GM18870 (cell line): ENCODE results near the gene ORMDL1.

Source experiments
- ATAC-seq: cut with Tn5 transposase; IDR thresholded peaks from one replicate; pipeline ENCODE4 v1.9.1; 2021; ENCODE audit warnings: moderate library complexity; ENCODE audit not compliant: unreplicated experiment

The ORMDL1 gene, protein sequence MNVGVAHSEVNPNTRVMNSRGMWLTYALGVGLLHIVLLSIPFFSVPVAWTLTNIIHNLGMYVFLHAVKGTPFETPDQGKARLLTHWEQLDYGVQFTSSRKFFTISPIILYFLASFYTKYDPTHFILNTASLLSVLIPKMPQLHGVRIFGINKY

DNA sequence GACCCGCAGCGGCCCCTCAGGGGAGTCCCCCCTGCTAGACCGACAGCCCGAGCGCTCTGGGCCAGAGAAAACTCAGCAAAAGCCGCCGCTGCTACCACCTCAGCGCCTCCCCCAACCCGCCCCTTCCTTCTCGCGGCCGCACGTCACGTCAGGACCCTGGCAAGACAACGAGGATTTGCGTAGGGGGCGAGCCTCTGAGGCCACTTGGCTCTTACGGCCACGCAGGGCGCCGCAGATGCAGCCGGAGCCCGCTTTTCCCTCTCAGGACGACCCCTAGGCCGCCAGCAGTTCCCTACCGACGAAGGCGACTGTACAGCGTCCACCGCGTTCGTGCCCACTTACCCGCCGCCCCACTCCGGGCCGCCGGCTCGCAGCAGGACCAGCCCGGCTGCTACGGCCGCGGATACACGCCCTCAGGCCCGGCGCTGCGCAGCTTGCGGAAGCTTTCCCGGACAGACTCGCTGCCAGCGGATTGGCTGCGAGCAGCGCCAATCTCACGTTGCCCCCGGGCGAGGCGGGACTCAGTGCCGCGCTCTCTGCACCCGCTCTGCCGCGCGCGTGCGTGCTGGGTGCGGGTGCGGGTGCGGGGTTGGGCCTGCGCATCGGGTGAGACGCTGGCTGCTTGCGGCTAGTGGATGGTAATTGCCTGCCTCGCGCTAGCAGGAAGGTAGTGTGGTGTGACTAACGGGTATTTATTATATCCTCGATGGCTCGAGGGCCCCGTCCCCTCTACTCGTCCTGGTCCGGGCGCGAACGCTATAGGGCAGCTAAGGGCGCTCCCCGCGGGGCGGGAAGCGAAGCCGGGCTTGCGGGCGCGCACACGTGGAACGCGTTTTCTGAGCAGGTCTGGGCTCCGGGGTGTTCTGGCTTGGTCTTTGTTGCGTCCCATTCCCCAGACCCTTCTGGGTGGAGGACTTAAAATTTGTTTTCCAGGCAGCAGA lies at the start of gene ORMDL1, which contains the start of gene PMS1:
Gene ORMDL1 (minus strand): TSS at position 413 of the 941 bp plus-strand sequence. CDS start 1,744 bp downstream, outside the sequence.
Gene PMS1 (plus strand): TSS at position 524 of the 941 bp plus-strand sequence. CDS start 7,360 bp downstream, outside the sequence.
- peak; percentile 89 for ATAC-seq

DNA sequence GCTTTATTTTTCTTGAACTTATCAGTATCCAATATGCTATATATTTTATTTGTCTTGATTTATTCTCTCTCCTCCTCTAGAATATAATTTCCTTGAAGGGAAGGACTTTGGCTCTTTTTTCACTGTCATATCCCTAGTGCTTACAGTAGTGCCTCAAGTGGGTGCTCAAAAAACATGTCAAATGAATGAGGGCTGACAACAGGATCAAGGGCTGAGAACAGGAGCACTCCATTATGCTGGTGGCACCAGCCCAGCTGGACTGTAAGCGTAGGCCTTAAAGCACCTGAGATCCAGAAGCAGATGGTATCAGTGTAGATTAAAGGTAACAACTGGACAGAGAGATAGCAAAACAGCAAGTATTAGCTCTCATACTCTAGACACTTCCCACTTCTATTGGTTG lies 46.4 kb upstream of the ORMDL1 start:
- ATAC-seq, result no peak

DNA sequence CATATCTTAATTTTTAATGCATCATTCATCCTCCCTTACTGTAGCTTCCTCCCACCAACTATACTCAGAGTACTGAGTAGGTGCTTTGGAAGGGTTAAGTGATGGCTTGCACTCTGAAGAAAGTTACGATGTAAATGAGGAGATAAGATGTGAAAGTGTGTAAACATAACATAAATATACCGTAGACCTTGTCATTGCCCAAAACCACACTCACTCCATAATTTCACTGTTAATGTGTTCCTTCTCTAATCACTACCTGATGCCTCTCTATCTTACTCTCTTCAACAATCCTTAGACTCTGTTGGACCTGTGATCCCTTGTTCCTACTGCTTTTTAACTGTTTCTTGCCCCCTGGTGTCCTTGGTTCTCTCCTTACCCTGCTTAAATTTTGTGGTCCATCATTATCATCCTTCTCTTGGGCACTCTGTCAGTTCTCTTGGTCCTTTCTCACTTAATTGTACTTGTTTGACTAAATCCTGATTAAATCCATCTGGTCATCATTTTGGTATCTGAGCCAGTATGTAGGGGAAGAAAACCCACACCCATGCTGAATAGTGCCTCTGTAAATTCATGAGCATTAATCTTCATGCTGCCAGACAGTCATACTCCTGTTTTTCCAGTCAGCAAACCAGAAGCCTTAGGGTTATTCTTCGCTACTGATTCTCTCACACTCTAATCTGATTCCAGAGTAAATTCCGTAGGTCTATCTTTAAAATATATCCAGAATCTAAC lies 45.1 kb upstream of the ORMDL1 start:
- ATAC-seq, result no peak

DNA sequence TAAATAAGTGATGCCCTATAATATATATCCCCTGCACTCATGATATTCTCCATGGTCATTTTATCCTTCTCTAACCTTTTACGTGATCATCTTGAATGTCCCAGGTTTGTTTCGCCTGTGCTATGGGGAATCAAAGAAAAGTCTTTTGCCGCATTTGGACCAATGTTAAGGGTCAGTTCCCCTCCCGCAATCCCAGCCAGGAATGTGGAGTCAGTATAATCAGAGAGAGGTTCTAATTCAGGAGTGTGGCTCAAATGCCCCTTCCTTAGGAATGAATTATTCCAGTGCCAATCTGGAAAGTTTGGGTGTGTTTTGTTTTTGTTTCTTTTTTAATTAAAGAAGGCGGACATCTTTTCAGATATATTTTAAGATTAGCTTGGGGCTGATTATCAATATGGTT lies 41.9 kb upstream of the ORMDL1 start:
- no peak for ATAC-seq

DNA sequence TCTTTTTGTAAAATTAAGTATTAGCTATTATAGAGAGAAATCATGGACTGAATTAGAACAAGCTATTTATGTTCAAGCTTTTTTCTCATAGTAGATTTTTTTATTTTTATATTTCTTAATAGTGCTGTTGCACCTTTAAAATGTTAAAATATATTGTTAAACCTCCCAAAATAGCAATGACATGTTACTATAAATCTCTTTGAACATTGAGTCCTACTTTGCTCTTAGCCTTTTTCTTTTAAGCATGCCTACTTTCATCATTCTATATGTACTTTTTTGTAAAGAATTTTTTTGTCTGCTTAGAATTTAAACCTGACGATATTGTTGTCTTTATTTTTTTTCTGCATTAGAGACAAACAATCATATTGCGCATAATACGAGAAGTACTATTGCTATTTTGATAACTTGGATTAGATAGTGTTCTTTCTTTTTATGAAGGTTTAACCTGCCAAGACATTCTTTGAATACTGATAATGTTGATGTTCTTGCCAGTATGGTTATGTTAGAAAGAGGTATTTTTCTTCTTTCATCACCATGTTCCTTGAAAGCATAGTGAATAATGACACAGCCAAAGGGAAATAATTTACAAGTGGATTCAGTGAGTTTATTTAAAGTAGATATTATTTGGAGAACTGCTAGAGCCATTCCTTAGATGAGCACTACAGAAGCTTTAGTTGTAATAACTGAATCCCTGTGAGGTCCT lies 40.7 kb upstream of the ORMDL1 start:
- ATAC-seq, result no peak

DNA sequence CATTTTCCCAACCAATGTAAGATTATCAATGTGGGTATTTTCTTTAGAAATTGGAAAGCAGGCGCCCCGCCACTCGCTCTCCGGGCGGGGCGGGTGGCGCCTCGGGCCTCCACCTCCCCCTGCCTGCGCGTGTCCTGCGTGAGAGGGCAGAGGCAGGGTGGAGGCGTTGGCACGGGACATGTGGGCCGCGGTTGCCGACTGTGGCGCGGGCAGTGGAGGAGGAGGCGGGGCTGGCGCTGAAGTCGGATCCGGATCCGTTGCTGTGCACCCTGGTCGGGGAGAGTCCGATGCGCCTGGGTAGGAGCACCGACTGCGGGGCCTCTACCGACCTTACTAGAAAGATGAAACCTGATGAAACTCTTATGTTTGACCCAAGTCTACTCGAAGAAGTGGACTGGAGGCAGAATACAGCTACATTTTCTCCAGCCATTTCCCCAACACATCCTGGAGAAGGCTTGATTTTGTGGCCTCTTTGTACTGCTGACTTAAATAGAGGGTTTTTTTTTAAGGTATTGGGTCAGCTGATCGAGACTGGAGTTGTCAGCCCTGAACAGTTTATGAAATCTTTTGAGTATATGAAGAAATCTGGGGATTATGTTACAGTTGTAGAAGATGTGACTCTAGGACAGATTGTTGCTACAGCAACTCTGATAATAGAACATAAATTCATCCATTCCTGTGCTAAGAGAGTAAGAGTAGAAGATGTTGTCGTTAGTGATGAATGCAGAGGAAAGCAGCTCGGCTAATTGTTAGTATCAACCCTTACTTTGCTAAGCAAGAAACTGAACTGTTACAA lies 38.0 kb upstream of the ORMDL1 start:
- no peak for ATAC-seq

DNA sequence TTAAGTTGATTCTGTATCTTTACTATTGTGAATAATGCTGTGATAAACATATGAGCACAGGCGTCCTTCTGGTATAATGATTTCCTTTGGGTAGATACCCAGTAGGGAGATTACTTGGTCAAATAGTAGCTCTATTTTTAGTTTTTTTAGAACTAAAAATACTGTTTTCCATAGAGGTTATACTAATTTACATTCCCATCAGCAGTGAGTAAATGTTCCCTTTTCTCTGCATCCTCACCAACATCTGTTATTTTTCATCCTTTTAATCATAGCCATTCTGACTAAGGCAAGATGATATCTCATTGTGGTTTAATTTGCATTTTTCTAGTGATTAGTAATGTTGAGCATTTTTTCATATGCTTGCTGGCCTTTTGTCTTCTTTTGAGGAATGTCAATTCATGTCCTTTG lies 35.2 kb upstream of the ORMDL1 start:
- no peak for ATAC-seq

DNA sequence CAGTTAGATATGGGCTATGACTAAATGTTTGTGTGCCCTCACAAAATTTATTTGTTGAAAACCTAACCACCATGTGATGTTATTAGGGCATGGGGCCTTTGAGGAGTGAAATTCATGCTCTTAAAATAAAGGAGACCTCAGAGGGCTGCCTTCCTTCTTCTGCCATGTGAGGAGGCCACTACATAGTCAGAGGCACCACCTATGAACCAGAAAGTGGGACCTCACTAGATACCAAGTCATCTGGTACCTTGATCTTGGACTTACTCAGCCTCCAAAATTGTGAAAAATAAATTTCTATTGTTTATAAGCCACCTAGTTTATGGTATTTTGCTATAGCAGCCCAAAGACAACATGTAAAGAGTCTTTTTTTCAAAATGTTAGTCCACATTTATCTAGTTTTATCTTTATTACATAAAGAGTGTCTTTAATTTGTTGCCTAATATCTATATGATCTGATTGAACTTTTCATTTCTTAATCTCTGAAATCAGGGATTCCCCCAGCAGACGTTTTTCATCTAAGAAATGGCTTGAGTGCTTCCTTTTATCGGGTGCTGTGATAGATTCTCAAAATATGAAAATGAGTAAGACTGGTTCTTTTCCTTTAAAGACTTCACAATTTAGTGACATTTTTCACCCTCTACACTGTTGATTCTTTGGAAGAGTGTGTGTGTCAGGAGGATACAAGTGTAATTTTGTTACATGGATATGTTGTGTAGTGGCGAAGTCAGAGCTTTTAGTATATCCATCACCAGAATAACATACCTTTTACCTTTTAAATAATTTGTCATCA lies 34.3 kb upstream of the ORMDL1 start:
- no peak for ATAC-seq

DNA sequence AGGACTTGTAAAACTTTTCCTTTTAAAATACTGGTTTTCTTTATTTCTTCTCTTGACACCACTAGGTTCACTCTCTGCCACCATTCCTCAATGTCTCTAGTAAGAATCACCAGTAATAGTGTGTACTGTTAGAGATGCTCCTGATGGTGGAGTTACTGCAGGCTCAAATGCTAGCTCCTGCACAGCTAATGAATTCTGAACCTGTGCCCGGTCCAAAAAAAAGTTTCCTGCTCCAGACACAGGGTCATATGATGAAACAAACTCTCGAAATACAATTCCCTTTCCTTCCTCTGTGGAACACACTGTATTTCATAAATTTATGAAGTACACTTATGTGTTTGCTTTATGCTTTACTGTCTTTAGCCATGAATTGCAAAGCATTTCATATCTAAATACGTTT lies 19.3 kb upstream of the ORMDL1 start:
- ATAC-seq, result no peak

DNA sequence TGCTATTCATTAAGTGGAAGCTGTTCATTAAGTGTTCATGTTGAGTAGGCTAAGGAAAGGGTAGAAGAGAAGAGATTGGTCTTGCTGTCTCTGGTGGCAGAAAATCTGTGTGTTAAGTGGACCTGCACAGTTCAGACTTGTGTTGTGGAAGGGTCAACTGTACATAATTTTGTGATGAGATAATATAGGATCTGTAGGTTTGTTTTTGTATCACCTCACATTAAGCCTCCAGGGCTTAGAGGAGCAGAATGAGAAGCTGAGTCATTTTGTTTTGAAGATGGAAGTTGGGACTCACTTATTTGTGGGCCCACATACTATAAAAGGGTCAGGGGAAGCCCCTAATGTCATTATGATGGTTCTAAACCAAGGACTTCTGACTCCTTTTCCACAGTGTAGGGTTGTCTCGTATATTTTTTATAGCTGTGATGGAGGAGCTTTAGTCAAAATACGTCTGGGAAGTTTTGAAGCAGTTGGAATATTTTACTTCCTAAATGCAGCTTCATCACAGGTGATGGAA lies 18.3 kb upstream of the ORMDL1 start:
- no peak for ATAC-seq

DNA sequence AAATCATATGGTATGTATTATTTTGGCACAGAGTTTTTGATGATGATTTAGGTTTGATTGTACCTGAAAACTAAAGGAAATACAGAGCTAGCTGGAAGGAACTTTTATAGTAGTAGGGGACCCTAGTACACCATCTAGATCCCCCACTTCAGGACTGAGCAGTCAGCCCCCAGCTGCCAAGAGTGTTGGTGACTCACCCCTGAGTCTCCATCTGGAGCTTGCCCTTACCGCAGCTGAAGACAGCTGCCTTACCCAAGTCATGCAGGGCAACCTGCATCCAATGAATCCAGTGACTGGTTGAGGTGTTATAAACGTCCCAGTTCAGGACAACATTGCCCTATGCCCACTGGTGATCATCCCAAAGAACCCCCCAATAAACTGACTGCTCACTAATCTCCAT lies 15.4 kb upstream of the ORMDL1 start:
- ATAC-seq, result no peak

DNA sequence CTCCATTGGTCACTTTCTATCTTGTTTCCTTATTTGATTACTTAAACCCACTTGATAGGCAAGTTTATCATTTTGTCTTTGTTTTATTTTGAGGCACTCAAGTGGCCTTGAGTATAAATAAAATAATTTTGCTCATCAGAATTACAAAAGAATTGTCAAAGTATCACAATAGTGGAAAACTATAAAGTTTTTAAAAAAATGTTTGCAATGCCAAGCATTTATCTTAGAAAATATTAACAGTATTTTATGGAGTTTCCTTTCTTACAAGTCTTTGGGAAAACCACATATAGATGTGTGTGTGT lies 14.8 kb upstream of the ORMDL1 start:
- ATAC-seq, result no peak

DNA sequence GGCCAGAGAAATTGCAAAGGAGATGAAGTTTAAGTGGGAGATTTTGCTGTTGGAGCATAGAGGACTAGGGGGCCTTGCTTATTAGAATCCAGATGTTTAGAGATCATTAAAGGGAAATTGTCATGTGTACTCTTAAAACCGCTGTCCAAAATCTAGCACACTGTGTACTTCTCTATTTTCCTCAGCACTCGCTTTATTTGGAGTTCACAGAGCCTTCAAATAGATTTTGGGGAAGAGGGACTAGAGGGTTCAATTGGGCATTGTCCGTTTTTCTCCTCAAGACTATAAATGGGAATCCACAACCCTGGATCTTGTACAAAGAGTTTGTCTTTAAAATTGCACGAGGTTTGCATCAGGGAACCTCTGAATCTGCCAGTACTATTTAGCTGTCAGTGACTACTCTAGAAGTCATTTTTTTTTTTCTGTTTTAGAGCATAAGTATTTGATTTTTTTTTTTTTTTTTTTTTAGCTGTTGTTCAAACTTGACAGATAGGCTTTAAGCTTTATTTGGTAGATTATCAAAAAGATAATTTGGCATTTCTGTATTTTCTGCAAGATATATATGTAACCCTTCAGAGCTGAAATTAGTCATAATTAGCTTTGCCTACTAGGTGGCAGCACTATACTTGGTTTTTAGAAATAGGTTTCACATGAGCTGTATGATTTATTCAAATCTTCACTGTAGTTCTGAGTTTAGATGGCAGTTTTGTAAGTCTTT lies 14.3 kb upstream of the ORMDL1 start:
- ATAC-seq, result peak; percentile 86

DNA sequence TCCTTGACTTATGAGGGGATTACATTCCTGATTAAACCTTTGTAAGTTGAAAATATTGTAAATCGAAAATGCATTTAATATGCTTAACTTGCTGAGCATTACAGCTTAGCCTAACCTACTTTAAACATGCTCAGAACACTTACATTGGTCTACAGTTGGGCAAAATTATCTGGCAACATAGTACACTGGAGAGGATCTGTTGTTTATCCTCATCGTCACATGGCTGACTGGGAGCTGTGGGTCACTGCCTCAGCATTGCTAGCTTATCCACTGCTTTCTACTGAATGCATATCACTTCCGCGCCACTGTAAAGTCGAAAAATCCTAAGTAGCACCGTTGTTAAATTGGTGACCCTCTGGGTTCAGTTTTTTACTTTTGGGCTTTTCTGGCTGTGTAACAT lies 13.8 kb upstream of the ORMDL1 start:
- ATAC-seq, result no peak

DNA sequence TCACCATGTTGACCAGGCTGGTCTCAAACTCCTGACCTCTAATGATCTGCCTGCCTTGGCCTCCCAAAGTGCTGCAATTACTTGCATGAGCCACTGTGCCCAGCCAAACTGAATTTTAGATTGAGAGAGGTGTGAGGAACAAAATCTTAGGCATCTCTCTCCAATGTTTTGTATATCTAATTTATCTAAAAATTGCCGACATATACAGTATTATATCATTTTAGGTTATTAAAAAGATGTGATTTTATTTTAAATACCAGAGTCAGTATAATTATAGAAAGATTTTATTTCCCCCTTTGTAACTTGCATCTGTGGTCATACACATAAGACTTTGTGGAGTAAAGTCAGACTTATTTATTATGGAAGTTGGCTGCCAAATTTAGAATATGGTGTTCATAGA lies 10.2 kb upstream of the ORMDL1 start:
- ATAC-seq, result no peak

DNA sequence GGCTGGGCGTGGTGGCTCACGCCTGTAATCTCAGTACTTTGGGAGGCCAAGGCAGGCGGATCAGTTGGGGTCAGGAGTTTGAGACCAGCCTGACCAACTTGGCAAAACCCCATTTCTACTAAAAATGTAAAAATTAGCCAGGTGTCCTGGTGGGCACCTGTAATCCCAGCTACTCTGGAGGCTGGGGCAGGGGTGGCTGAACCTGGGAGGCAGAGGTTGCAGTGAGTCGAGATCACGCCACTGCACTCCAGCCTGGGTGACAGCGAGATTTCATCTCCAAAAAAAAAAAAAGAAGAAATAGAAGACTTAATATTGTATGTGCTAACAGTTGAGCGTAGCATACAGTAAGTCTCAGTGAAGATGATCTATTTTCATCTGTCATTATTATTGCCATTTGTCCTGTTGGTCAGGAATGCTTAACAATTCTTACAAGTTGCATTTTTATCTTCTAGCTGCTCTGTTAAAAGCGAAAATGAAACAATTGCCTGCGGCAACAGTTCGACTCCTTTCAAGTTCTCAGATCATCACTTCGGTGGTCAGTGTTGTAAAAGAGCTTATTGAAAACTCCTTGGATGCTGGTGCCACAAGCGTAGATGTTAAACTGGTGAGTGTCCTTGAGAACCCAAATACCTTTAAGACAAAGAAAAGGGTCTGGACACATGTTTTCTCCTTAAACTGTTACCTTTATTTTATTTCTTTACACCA lies 7.4 kb upstream of the ORMDL1 start:
- ATAC-seq, result no peak

DNA sequence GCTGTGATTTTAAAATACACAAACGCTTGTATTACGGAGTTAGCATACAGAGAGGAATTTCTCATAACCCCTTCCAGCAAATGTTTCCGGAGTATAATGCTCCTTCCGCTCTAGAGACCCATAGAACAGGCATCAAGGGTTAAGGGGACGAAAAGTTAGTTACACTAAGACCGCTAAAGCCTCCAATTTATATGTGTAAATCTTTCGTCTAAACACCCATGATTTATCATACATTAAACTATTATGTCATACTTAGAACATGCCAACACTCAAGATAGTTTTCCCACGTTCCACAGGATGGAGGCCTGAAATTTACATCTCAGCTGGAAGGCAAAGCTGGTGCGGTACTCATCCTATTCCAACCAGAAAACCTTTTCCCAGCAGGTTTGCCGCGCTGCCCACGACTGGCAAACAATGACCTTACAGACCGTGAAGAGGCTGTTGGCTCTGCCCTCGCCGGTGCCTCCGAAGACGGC lies 650 bp downstream of the ORMDL1 start:
- peak; percentile 26 for ATAC-seq

DNA sequence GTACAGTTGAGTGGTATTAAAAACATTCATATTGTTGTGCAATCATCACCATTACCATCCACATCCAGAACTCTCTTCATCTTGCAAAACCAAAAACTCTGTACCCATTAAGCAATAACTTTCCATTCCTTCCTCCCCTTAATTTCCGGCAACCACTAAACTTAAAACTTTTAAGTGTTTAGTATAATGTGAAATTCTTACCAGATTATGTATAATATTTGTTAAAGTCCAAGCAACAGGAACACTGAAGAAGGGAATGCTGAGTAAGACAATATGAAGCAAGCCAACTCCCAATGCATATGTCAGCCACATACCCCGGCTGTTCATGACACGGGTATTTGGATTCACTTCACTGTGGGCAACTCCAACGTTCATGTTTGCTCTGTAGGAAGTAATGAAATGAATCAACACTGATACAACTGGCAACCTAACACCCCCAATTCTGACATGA lies 1.9 kb downstream of the ORMDL1 start:
- no peak for ATAC-seq
